ENCODE measurements around the gene FAM83G.

DNA sequence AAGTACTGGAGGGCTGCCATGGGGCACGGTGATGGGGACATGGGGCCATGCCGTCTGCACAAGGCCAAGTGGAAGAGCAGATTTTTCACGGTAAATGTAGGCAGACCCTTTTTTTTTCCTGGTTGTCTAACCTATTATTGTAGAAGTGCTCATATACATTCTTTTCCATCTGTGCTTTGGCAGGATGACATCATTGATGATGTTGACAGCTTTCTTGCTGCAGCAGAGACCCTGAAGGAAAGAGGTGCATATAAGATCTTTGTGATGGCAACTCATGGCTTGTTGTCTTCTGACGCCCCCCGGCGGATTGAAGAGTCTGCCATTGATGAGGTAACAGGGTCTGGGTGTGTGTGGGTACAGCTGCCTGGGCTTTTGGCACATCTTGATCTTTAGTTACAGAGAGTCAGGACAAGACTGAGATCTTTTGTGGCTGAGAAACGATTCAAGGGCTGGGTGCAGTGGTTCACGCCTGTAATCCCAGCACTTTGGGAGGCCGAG lies 75.9 kb downstream of the FAM83G start:
- TF ChIP-seq ZNF274 (IDR thresholded peaks at IDR 0.05; ENCODE audit: low read depth, low read length) = no peak
- no peak for TF ChIP-seq YY1 (IDR thresholded peaks at IDR 0.05; ENCODE audit: insufficient read depth, insufficient read length)
